Heart left ventricle (tissue), 13 donors: Measurements from ENCODE around the gene NOTCH4.

Experiments used
- CTCF ChIP-seq, 12 donors: fragments of 200-600 bp; sonication (generic) in 4 of 12; IDR thresholded peaks; one replicate each; pipeline versions ENCODE4 v1.5.0 to v1.8.0; 2018 to 2022; ENCODE audit warnings: antibody characterized with exemption in 12 of 12, mild to moderate bottlenecking in 5 of 12
- POLR2A ChIP-seq, 2 donors: fragments of 450-650 bp; IDR thresholded peaks; one replicate each; pipeline ENCODE4 v1.6.1; 2017; ENCODE audit warnings: antibody characterized with exemption in 2 of 2, mild to moderate bottlenecking in 2 of 2, moderate library complexity in 2 of 2
- donor health status: ischemic (EF 13 %, LVEDD 7.1; RV severe dilation, severe dysfunction).
- donor health status: DM: no; HTN: yes; CAD: no.
- donor health status: DM: no; HTN: no; CAD: no.
- donor health status: ischemic (EF 25% LVEDD 6.9; RV normal size, moderate dysfunction).
- donor health status: ischemic (EF 25% LVEDD 5.7; RV mildly dilated, moderate dysfunction).
- donor health status: ischemic (EF 35%, LVEDD 5.7; RV mildly dilated, moderate dysfunction).
- donor health status: nonischemic (EF 11% LVEDD 7.7; RV severe dilation, severe dysfunction).
- donor health status: DM: yes; HTN: yes; CAD: no.
- donor health status: PGD.
- donor health status: ischemic (EF 29% LVEDD 5.4; RV normal size, mild dysfunction).
- donor health status: nonischemic (EF 23%, LVEDD 6.1; RV moderate dilation, normal function).

GRCh38 chr6:32195652-32195901, 28.3 kb downstream of the NOTCH4 start:
- no peak for TF ChIP-seq POLR2A (IDR thresholded peaks at IDR 0.05)
- peak; percentile 48 to 73 (median 56) for TF ChIP-seq CTCF (IDR thresholded peaks at IDR 0.05)
